Fibroblast of upper back skin (primary cell): ENCODE data around the gene MYB.

Source experiments
- DNase-seq: peaks from one replicate; pipeline ENCODE4 v3.0.0-alpha.2; 2013

MYB gene

GRCh38 chr6:135165031-135165430, 16.1 kb upstream of the MYB start:
- DNase-seq: no peak

- DNase-seq: no peak
Observed at GRCh38 chr6:135166515-135166914, 14.6 kb upstream of the MYB start.

- DNase-seq: no peak
Observed at GRCh38 chr6:135167617-135168016, 13.5 kb upstream of the MYB start.

- DNase-seq: no peak
Observed at GRCh38 chr6:135168766-135169165, 12.3 kb upstream of the MYB start.

GRCh38 chr6:135170238-135170637, 10.9 kb upstream of the MYB start:
- no peak for DNase-seq

GRCh38 chr6:135170849-135171248, 10.3 kb upstream of the MYB start:
- no peak for DNase-seq

- DNase-seq: no peak
Observed at GRCh38 chr6:135173242-135173988, 7.7 kb upstream of the MYB start.

- no peak for DNase-seq
Observed at GRCh38 chr6:135173989-135174484, 7.1 kb upstream of the MYB start.

- DNase-seq: no peak
Observed at GRCh38 chr6:135176058-135176457, 5.0 kb upstream of the MYB start.

- DNase-seq: no peak
Observed at GRCh38 chr6:135176464-135176863, 4.6 kb upstream of the MYB start.

- no peak for DNase-seq
Observed at GRCh38 chr6:135179372-135179771, 1.7 kb upstream of the MYB start.

- no peak for DNase-seq
Observed at GRCh38 chr6:135179920-135180541, 1.1 kb upstream of the MYB start.

GRCh38 chr6:135181333-135182070, 394 bp downstream of the MYB start:
- DNase-seq: no peak

- no peak for DNase-seq
Observed at GRCh38 chr6:135182071-135183001, 1.2 kb downstream of the MYB start.

- no peak for DNase-seq
Observed at GRCh38 chr6:135183002-135183531, 2.0 kb downstream of the MYB start.

- DNase-seq: peak; percentile 37
Observed at GRCh38 chr6:135183532-135184440, 2.7 kb downstream of the MYB start.

- DNase-seq: no peak
Observed at GRCh38 chr6:135185483-135185882, 4.4 kb downstream of the MYB start.

- no peak for DNase-seq
Observed at GRCh38 chr6:135186255-135186654, 5.1 kb downstream of the MYB start.

- DNase-seq: no peak
Observed at GRCh38 chr6:135187372-135187771, 6.3 kb downstream of the MYB start.

GRCh38 chr6:135188718-135189117, 7.6 kb downstream of the MYB start:
- DNase-seq: no peak

GRCh38 chr6:135189344-135189743, 8.2 kb downstream of the MYB start:
- no peak for DNase-seq
